ENCODE measurements around the gene KRTAP10-12. TPM values are rescaled to one million over a fixed set of nuclear protein-coding genes. Genes with fewer than 3 reads are reported as not detected.
"Not testable (repeated sequence)": the region's sequence is repeated elsewhere in the genome, so short reads cannot be mapped to it uniquely, and the experiment has no call there.

The KRTAP10-12 gene
- total RNA-seq, 1 experiment from 2014 or later, result not detected

DNA sequence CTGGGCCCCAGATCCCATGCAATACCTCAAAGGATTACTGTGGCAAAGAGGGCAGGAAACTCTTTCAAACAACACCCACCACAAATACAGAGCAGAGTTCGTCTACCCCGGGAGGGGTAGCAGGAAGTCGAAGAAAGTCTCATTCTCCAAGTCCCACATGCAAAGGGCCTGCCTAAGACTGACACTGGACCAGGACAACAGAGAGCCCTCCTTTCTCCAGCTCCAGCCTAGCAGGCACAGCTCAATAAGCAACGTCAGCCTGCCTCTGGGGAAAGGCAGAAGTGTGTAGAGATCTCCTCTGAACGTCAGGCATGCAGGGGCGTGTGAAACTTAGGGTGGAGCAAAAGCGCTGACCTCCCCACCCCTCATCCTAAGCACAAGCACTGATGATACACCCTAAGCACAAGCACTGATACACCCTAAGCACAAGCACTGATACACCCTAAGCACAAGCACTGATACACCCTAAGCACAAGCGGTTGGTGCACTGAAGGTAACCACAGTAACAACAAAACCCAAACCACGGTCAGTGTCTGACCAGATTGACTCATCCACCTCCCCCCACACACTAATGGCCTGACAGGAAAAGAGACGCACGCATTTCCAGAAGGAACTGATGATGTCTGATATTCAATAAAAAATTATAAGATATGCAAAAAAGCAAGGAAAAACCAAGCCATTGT is 37.9 kb upstream of the KRTAP10-12 start:
- H3K27me3 ChIP-seq (ENCODE audit: control insufficient read depth, insufficient read depth, low read length), result no peaks in the 10 kb centered on the region
- no peak overlapping the region for H3K4me3 ChIP-seq (ENCODE audit: insufficient read depth, low read depth, low read length)
- DNase-seq, result peak; percentile 46
- H3K36me3 ChIP-seq (replicated peaks; ENCODE audit: control insufficient read depth, insufficient read depth, low read length), result no peaks in the 10 kb centered on the region

DNA sequence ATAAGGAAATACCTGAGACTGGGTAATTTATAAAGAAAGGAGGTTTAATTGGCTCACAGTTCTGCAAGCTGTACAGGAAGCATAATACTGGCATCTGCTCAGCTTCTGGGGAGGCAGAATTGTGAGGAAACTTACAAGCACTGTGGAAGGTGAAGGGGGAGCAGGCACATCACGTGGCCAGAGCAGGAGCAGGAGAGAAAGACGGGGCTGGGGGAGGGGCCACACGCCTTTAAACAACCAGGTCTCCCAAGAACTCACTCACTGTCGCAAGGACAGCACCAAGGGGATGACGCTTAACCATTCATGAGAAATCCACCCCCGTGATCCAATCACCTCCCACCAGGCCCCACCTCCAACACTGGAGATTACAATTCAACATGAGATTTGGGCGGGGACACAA is 35.4 kb upstream of the KRTAP10-12 start:
- H3K27me3 ChIP-seq (ENCODE audit: control insufficient read depth, insufficient read depth, low read length); H3K4me3 ChIP-seq (ENCODE audit: insufficient read depth, low read depth, low read length); H3K36me3 ChIP-seq (replicated peaks; ENCODE audit: control insufficient read depth, insufficient read depth, low read length): not testable (repeated sequence)
- DNase-seq, result peak; percentile 57

DNA sequence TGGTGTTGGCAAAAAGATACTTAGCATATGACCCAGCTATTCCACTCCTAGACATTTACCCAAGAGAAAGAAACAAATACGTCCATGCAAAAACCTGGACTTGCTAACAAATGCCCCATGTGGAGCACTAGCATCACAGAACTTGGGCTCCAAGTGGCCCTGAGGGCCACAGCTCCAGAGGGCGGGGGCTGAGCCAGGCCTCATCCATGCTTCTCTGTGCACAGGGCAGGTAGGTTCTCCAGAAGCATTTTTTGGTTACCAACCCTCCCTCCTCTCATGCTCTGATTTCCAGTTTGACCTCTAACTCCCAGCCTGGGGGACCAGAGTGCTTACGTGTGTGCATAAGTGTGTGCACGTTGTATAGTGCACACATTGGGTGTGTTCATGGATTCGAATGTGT is 32.3 kb upstream of the KRTAP10-12 start:
- DNase-seq, result no peak
- Histone ChIP-seq H3K36me3 (replicated peaks; ENCODE audit: control insufficient read depth, insufficient read depth, low read length) (no peaks in the 10 kb centered on the region), H3K4me3 (ENCODE audit: insufficient read depth, low read depth, low read length) (no peak overlapping the region), H3K27me3 (ENCODE audit: control insufficient read depth, insufficient read depth, low read length) (no peaks in the 10 kb centered on the region)

DNA sequence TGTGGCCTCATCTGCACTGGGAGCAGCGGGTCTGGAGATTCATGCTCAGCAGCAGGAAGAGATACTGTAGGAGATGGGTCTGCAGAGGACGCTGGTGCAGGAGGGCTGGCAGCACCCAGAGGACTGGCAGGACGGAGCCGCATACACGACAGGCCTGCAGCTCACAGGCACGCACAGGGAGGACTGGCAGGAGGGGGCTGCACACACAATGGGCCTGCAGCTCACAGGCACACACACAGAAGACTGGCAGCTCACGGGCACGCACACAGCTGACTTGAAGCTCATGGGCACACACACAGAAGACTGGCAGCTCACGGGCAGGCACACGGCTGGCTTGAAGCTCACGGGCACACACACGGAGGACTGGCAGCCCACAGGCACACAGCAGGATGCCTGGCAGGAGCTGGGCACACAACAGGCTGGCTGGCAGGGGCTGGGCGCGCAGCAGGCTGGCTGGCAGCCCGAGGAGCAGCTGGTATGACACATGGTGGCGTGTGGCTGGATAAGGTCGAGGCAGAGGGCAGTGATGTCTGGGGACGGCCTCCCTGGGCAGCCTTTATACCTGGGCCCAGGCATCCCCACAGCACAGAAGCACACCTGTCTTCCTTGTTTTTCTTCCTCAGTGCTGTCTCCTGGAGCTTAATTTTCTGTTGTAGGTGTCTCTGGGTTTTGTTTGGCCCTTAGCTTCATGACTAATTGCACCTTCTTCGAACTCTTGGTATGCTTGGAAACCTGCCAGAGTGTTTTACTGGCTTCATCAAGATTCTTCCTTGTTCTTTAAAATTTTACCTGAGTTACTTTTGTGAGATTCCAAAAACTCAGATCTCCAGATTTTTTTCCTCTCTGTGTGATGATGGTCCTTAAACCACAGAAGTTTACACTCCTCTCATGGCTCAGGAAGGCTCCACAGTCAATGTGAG is 30.3 kb upstream of the KRTAP10-12 start, which contains the start of gene KRTAP12-2:
TSS of gene KRTAP12-2 (minus strand) at position 527 of the 920 bp plus-strand sequence. CDS start at position 486, 41 bp downstream.
- DNase-seq, result no peak
- Histone ChIP-seq H3K4me3 (ENCODE audit: insufficient read depth, low read depth, low read length) (no peak within 1 kb of the TSS), H3K36me3 (replicated peaks; ENCODE audit: control insufficient read depth, insufficient read depth, low read length) (no peaks in the 10 kb centered on the region), H3K27me3 (ENCODE audit: control insufficient read depth, insufficient read depth, low read length) (no peaks in the 10 kb centered on the region)

DNA sequence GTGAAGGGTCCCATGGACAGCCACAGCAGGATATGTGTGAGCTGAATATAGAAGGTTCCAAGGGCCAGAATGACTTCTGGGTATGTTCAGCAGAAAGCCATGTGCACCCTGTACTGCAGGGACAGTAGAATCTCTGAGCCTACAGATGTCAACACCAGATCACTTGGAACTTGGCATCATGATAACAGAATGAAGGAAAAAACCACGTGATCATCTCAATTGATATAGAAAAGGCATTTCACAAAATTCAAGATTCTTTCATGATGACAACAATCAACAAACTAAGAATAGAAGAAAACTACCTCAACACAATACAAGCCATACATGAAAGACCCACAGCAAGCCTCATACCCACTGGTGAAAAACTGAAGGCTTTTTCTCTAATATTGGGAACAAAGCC is 29.4 kb upstream of the KRTAP10-12 start:
- Histone ChIP-seq H3K4me3 (ENCODE audit: insufficient read depth, low read depth, low read length) (no peak overlapping the region), H3K27me3 (ENCODE audit: control insufficient read depth, insufficient read depth, low read length) (no peaks in the 10 kb centered on the region), H3K36me3 (replicated peaks; ENCODE audit: control insufficient read depth, insufficient read depth, low read length) (no peaks in the 10 kb centered on the region)
- DNase-seq, result no peak

DNA sequence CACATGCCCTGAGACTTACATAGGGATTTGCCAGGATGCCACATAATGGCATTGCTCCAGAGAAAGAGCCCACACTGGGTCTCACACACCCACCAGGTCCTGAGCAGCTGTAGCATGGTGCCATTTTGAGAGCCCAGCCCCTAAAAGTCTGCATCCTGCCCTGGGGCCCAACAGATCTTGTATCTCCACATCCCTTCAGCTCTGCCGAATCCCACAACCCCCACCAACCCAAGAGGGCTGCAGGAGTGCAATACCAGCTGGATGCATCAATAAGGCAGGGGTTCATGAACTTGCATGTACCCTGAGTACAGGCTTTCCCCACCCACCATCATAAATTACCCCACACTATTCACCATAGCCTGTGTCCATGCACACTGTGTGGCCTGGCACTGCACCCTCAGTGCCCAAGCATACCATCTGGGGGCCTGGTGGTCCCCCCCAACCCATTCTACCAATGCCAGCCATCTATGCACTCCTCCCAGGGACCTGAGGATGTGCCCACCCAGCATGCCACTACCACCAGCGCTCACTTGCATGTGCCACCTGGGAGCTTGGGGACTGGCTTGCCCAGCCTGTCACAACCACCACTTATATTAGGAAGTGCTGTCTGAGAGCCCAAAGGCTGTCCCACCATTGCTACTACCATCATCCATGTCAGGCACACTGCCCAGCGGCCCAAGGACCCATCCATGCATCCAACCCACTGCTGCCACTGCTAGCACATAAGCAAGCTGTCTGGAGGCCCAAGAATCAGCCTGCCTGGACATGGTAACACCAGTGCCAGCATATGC is 26.1 kb upstream of the KRTAP10-12 start:
- Histone ChIP-seq H3K27me3 (ENCODE audit: control insufficient read depth, insufficient read depth, low read length) (no peaks in the 10 kb centered on the region), H3K4me3 (ENCODE audit: insufficient read depth, low read depth, low read length) (no peak overlapping the region), H3K36me3 (replicated peaks; ENCODE audit: control insufficient read depth, insufficient read depth, low read length) (no peaks in the 10 kb centered on the region)
- DNase-seq, result no peak

DNA sequence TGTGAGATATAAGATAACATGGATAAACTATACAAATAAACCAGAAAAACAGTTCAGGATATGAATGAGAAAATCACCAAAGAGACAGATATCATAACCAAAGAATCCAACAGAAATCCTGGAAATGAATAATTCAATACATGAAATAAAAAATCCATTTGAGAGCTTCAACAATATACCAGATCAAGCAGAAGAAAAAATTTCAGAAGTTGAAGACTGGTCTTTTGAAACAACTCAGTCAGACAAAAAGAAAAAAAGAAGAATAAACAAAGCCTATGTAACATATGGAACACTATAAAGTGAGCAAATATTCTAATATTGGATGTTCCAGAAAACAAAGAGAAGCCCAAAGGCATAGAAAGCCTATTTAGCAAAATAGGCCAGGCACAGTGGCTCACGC is 25.1 kb upstream of the KRTAP10-12 start:
- no peak for DNase-seq
- H3K27me3 ChIP-seq (ENCODE audit: control insufficient read depth, insufficient read depth, low read length), result no peaks in the 10 kb centered on the region
- H3K36me3 ChIP-seq (replicated peaks; ENCODE audit: control insufficient read depth, insufficient read depth, low read length), result no peaks in the 10 kb centered on the region
- H3K4me3 ChIP-seq (ENCODE audit: insufficient read depth, low read depth, low read length), result no peak overlapping the region

DNA sequence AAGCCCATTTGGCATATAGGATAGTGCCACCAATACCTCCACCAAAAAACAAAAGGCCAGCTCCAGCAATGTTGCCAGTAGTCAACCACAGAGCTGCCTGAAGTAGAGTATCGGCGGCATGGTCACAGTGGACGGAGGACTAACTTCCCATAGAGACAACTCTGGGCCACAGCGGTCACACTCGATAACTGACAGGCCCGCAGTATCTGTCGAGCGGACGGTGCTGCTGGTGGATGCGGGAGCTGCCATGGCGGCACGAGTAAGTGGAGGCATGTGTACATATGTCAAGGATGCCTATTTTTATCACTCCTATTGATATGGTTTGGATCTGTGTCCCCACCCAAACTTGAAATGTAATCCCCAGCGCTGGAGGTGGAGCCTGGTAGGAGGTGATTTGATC is 19.1 kb upstream of the KRTAP10-12 start:
- Histone ChIP-seq H3K27me3 (ENCODE audit: control insufficient read depth, insufficient read depth, low read length) (no peaks in the 10 kb centered on the region), H3K4me3 (ENCODE audit: insufficient read depth, low read depth, low read length) (no peak overlapping the region), H3K36me3 (replicated peaks; ENCODE audit: control insufficient read depth, insufficient read depth, low read length) (no peaks in the 10 kb centered on the region)
- no peak for DNase-seq

DNA sequence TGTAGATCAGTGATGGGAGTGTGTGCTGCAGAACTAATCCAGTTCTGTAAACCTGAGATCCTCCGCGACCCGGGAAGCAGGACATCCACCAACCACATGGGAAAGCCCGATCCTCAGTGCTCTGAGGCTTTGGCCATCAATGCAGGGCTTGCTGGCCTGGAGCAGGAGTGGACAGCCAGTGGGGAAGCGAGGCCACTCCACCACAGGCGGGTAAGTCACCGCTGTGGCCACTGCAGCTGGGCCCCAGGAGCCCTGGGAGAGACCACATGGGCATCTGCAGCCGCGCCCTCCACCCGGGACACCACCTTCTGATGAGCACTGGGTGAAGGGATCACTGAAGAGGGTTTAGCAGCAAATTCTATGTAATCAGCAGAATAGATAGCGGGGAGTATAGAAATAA is 15.8 kb upstream of the KRTAP10-12 start:
- no peaks in the 10 kb centered on the region for H3K27me3 ChIP-seq (ENCODE audit: control insufficient read depth, insufficient read depth, low read length)
- H3K36me3 ChIP-seq (replicated peaks; ENCODE audit: control insufficient read depth, insufficient read depth, low read length), result no peaks in the 10 kb centered on the region
- DNase-seq, result no peak
- no peak overlapping the region for H3K4me3 ChIP-seq (ENCODE audit: insufficient read depth, low read depth, low read length)

DNA sequence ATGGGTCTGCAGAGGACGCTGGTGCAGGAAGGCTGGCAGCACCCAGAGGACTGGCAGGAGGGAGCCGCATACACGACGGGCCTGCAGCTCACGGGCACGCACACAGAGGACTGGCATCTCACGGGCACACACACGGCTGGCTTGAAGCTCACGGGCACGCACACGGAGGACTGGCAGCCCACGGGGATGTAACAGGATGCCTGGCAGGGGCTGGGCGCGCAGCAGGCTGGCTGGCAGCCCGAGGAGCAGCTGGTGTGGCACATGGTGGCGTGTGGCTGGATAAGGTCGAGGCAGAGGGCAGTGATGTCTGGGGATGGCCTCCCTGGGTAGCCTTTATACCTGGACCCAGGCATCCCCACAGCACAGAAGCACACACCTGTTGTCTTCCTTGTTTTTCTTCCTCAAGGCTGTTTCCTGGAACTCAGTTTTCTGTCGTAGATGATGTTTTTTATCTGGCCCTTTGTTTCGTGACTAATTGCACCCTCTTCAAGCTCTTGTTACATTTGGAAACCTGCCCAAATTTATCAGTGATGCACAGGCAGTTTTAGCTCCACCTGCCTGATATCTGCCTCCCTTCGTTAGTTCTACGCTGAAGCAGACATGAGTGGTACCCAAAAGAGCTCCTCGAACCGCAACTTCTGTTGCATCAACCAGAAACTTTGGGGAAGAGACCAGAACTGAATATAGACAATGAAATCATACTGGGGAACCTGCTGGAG is 15.0 kb upstream of the KRTAP10-12 start, which contains the start of gene KRTAP12-1:
TSS of gene KRTAP12-1 (minus strand) at position 303 of the 719 bp plus-strand sequence. CDS start at position 263, 40 bp downstream.
- H3K36me3 ChIP-seq (replicated peaks; ENCODE audit: control insufficient read depth, insufficient read depth, low read length), result no peaks in the 10 kb centered on the region
- no peak for DNase-seq
- H3K27me3 ChIP-seq (ENCODE audit: control insufficient read depth, insufficient read depth, low read length), result no peaks in the 10 kb centered on the region
- no peak within 1 kb of the TSS for H3K4me3 ChIP-seq (ENCODE audit: insufficient read depth, low read depth, low read length)

DNA sequence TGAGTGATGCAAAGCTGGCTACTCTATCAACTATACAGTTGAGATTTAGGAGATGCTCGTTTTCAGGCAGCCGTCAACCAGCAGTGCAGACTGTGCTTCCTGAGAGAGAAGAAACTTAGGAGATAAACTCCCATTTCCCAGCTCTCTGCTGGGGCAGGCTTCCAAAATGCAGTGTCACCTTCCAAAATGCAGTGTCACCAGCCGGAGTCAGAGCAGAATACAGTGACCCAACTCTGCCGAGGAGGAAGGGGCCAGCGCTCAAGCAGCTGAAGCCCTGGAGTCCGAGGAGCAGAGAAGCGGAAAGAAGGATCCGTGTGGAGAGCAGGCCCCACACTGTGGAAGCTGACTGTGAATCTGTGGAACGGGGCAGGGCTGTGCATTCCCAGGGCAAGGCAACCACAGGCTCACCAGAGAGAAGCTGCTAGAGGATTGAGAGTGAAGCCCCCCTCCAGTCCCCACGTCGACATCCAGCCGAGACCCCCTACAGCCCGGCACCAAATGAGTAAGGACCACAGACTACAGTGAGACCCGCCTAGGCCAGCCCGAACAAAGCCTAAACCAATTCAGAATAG is 14.3 kb upstream of the KRTAP10-12 start:
- no peaks in the 10 kb centered on the region for H3K36me3 ChIP-seq (replicated peaks; ENCODE audit: control insufficient read depth, insufficient read depth, low read length)
- no peak overlapping the region for H3K4me3 ChIP-seq (ENCODE audit: insufficient read depth, low read depth, low read length)
- no peaks in the 10 kb centered on the region for H3K27me3 ChIP-seq (ENCODE audit: control insufficient read depth, insufficient read depth, low read length)
- DNase-seq, result no peak

DNA sequence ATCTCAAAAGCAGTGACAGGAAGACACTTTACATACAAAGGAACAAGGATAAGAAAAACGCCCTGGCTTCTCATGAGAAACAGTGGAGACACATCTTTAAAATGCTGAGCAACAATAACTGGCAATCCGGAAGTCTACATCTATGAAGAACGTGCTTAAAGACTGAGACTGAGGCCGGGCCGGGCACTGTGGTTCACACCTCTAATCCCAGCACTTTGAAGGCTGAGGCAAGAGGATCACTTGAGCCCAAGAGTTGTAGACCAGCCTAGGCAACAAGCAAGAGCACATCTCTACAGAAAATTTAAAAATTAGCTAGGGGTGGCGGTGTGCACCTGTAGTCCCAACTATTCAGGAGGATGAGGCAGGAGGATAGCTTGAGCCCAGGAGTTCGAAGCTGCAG is 12.9 kb upstream of the KRTAP10-12 start:
- no peaks in the 10 kb centered on the region for H3K36me3 ChIP-seq (replicated peaks; ENCODE audit: control insufficient read depth, insufficient read depth, low read length)
- no peaks in the 10 kb centered on the region for H3K27me3 ChIP-seq (ENCODE audit: control insufficient read depth, insufficient read depth, low read length)
- no peak for DNase-seq
- no peak overlapping the region for H3K4me3 ChIP-seq (ENCODE audit: insufficient read depth, low read depth, low read length)

DNA sequence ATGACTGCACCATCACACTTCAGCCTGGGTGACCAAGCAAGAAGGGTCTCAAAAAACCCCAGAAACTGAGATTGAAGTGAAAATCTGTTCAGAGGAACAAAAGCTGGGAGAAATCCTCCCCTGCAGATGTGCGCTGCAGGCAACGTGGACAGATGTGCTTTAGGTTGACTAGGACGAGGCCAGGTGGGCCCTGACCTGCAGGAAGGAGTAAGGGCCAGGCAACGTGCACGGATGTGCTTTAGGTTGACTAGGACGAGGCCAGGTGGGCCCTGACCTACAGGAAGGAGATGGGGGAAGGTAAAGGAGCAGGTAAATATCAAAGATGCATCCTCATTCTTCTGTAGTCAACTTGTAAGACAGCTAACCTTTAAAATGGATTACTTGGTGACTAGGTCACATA is 12.5 kb upstream of the KRTAP10-12 start:
- Histone ChIP-seq H3K27me3 (ENCODE audit: control insufficient read depth, insufficient read depth, low read length) (no peaks in the 10 kb centered on the region), H3K36me3 (replicated peaks; ENCODE audit: control insufficient read depth, insufficient read depth, low read length) (no peaks in the 10 kb centered on the region), H3K4me3 (ENCODE audit: insufficient read depth, low read depth, low read length) (no peak overlapping the region)
- no peak for DNase-seq

DNA sequence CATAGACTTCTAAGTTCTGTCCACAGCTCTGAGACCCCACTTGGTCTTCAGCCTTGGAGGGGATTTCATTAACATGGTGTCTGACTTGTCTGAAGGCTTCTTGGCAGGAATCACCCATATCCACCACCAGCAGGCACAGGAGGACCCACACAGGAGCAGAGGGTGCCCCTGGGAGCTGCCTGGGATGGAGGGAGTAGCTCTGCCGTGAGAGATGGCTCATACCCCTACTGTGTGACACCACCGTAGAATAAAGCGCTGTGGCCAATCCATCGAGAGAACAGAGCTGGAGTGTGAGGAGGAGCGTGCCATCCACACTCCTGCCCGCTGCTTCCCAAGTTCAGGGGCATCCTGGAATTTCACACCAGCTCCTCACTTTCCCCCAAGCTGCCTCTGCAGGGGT is 11.9 kb upstream of the KRTAP10-12 start:
- not testable (repeated sequence) for DNase-seq; H3K4me3 ChIP-seq (ENCODE audit: insufficient read depth, low read depth, low read length); H3K27me3 ChIP-seq (ENCODE audit: control insufficient read depth, insufficient read depth, low read length); H3K36me3 ChIP-seq (replicated peaks; ENCODE audit: control insufficient read depth, insufficient read depth, low read length)
